ENCODE results near the gene STK11. TPM values are rescaled to one million over a fixed set of nuclear protein-coding genes. Genes with fewer than 3 reads are reported as not detected.
A peak's percentile ranks its signal among the peaks of the same experiment; 100 is the strongest.

The STK11 gene, protein sequence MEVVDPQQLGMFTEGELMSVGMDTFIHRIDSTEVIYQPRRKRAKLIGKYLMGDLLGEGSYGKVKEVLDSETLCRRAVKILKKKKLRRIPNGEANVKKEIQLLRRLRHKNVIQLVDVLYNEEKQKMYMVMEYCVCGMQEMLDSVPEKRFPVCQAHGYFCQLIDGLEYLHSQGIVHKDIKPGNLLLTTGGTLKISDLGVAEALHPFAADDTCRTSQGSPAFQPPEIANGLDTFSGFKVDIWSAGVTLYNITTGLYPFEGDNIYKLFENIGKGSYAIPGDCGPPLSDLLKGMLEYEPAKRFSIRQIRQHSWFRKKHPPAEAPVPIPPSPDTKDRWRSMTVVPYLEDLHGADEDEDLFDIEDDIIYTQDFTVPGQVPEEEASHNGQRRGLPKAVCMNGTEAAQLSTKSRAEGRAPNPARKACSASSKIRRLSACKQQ
- 49.7 TPM for total RNA-seq
- long read RNA-seq, transcript STK11-201 (10 exons, 2,611 nt): major isoform, 148 of 187 reads
- long read RNA-seq, partial matches to known transcripts: 14 of 187 reads
- long read RNA-seq, other reads (novel, unspliced or antisense): 25 of 187 reads

DNA sequence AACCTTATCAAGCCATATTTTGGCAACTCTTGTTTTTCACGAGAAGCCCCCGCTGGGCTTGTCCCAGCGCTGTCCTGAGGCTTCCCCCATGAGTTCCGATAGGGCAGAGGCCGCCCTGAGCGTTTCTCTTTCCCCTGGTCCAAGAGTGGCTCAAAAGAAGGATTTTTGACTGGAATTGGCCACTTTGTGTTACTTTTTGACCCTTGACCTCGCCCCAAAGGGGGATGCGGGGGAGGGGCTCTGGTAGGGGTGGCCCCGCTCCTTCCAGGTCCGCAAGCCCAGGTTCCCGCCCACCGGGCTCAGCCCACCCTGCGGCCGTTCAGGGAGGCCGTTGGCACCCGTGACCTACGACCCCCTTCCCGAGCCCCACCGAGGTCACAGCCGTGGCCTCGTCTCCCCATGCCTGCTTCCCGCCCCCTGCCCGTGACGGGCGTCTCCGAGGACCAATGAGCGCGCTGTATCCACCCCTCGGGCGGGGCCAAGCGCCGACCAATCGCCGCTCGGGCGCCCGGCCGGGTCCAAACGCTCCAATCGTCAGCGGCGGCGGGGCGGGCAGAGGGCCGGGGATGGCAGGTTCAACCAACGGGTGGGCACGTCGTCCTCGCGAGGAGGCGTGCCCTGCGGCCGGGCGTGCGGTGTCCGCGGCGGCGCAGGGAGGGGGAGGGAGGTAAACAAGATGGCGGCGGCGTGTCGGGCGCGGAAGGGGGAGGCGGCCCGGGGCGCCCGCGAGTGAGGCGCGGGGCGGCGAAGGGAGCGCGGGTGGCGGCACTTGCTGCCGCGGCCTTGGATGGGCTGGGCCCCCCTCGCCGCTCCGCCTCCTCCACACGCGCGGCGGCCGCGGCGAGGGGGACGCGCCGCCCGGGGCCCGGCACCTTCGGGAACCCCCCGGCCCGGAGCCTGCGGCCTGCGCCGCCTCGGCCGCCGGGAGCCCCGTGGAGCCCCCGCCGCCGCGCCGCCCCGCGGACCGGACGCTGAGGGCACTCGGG is at the start of gene STK11:
TSS of gene STK11 (plus strand) at position 665 of the 986 bp plus-strand sequence. CDS start 1,136 bp downstream, outside the sequence.
- intact Hi-C loops (cut with DNase I): no loop called here
- DNase-seq (ENCODE audit: low spot score): peak; percentile 100

- DNase-seq (ENCODE audit: low spot score): no peak
- intact Hi-C loops (cut with DNase I): no loop called here
These were observed 49.2 kb upstream of the STK11 start for GRCh38 chr19:1156305-1156801.

DNA sequence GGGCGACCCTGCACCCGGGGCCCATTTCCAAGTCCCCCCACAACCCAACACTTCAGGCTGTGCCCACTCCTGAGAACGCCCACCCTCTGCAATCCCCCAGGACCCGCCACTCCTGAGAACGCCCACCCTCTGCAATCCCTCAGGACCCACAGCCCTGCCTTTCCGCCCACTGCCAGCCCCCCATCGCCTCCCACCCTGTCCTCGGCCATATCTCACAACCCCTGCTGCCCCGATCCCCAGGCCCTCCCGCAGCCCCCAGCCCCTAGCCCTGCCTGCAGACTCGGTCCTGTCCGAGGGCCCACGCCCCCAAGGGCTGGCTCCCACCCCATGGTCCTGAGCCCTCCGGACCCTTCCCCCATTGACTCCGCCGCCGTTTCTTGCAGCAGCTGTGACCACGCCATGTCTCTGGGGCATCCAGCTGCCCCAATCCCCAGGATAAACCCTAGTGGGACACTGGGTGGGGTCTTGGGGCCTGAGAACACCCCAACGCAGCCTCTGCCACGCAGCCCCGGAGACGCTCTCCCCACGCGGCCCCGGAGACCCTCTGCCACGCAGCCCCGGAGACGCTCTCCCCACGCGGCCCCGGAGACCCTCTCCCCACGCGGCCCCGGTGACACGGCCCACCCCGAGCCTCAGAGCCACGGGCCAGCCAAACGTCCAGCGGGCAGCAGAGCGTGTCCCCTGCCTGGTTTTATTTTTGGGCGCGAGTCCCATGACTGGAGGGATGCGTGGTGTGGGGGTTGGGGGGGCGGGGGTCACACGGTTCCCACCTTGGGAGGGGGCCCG is 48.6 kb upstream of the STK11 start:
- intact Hi-C loops (cut with DNase I): no loop called here
- DNase-seq (ENCODE audit: low spot score): no peak

DNA sequence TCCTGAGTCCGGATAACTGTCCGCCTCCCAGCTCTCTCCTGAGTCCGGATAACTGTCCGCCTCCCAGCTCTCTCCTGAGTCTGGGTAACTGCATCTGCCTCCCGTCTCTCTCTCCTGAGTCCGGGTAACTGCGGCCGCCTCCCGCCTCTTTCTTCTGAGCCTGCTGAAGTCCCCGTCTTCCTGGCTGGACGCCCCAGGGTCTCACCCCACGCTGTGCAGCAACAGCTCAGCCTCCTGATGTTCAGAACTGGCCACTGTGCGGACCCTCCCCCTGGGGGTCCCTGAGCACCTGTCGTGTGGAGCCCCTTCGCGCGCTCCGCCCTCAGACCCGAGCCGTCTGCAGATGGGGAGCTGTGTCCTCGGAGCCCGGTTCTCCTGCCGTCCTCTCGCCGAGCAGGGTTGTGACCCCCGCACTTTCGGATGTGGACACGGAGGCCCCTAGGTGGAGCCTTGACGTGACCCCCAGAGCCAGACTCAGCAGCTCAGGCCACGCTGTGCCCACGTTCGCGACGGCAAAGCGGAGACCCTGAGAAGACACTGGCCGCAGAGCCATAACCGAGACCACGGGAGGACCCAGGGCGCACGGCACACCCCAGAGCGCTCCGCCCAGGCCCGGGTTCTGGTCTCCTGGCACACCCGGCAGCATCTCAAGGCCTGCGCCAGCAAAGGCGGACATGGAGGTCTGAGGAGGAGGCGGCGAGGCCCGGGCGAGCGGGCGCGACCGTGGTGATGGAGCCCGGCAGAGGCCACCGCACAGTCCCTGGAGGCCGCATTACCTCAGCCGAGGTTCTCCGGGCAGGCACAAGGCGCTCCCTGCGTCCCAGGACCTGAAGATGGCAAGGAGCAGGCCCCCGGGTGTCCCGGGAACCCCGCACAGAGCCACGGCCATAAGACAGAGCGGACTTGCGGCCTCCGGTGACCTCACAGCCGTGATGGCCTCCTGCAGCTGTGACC is 47.4 kb upstream of the STK11 start:
- intact Hi-C loops (cut with DNase I): no loop called here
- peak; percentile 72 for DNase-seq (ENCODE audit: low spot score)

DNA sequence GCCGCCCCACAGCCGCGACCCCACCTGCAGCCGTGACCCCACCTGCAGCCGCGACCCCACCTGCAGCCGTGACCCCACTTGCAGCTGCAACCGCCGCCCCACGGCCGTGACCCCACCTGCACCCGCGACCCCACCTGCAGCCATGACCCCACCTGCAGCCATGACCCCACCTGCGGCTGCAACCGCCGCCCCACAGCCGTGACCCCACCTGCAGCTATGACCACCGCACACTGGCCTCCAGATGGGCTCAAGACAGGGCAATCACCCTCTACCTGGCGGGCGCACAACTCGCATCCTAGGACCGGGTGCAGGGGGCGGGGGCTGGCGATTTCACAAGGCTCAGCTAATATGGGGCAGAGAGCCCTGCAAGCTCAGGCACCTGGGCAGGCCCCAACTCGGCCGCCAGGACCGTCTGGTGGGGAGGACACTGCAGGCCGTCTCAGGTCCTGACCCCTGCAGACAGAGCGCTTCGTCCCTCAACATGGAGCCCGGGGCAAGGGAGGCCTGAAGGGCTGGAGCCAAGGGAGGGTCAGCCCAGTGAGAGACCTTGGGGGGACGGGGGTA is 46.6 kb upstream of the STK11 start:
- no peak for DNase-seq (ENCODE audit: low spot score)
- intact Hi-C loops (cut with DNase I): no loop called here

- DNase-seq (ENCODE audit: low spot score): no peak
- intact Hi-C loops (cut with DNase I): no loop called here
These were observed 45.5 kb upstream of the STK11 start for GRCh38 chr19:1159864-1160595.

DNA sequence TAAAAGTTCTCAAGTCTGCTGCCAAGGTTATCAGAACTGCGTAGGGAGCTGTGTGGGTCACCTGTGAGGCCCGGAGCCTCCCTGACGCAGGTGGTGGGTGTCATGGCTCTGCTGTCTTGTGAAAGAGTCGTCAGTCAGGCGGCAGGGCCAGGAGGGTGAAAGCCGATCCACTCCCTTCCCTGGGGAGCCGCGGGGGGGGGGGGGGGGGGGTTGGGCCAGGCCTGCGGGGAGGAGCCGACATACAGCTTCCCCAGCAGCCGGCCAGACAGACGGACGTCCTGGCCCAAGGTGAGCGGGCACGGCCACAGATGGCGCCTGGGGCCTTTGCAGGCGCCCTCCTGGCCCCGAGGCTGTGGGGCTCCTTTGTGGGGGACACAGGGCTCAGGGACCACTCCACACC is 43.9 kb upstream of the STK11 start:
- intact Hi-C loops (cut with DNase I): no loop called here
- DNase-seq (ENCODE audit: low spot score): no peak

DNA sequence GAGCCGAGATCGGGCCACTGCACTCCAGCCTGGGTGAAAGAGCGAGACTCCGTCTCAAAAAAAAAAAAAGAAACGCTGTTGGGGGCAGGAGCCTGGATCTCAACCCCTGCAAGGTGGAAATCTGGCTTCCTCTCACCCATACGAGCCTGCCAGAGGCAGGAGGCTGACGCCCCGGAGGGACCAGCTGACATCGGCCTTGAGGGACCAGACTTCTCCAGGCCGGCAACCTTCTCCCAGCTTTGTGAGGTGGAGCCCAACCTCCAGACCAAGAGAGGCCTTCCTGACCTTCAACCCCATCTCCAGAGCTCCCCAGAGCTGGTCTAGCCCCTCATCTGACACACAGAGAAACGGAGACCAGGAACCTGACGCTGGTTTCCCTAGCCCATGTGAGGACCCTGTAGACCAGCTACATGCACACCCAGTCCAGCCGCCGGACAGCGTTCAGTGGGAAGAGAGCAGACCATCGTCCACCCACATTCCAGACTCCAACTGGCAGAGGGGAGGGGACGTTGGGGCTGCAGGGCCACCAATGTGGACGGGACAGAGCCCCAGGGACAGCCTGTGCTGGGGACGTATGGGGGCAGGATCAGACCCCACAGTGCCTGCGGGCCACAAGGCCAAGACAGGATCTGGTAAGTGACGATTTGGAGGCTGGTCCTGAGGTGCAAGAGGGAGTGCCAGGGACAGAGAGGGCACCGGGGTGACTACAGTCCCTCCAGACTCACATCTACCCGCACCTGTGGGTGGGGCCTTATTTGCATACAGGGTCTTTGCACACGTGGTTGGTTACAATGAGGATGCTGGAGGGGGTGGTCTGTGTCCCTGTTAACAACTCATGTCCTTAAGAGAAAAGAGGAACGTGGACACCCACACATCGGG is 42.9 kb upstream of the STK11 start:
- no peak for DNase-seq (ENCODE audit: low spot score)

GRCh38 chr19:1163283-1163933 is 42.2 kb upstream of the STK11 start:
- intact Hi-C loops (cut with DNase I): no loop called here
- no peak for DNase-seq (ENCODE audit: low spot score)

More for the DNA sequence above, 42.9 kb upstream of the STK11 start:
- intact Hi-C loops (cut with DNase I): no loop called here

DNA sequence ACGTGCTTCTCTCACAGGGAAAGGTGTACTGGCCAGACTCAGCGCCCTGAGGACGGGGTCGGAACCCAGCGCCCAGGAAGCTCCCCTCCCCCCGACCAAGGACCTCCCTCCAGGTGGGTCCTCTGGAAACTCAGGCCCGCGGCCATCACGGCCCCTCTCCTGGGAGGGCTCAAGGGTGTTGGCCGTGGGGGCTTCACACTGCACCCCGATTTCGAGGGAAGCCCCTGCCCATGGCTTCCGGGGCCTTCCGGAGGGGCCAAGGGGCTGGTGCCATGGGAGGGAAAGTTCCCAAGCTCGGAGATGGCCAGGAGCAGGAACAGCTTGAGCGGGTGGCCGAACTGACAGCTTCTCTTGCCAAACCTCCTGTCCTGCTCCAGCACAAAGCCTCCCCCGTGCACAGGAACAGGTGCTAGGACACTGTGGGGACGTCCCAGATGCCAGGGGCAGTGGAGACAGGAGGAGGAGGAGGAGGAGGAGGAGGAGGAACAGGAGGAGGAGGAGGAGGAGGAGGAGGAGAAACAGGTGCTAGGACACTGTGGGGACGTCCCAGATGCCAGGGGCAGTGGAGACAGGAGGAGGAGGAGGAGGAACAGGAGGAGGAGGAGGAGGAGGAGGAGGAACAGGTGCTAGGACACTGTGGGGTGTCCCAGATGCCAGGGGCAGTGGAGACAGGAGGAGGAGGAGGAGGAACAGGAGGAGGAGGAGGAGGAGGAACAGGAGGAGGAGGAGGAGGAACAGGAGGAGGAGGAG is 41.5 kb upstream of the STK11 start:
- intact Hi-C loops (cut with DNase I): no loop called here
- no peak for DNase-seq (ENCODE audit: low spot score)

- intact Hi-C loops (cut with DNase I): no loop called here
These were observed 40.7 kb upstream of the STK11 start for GRCh38 chr19:1164684-1165531.

DNA sequence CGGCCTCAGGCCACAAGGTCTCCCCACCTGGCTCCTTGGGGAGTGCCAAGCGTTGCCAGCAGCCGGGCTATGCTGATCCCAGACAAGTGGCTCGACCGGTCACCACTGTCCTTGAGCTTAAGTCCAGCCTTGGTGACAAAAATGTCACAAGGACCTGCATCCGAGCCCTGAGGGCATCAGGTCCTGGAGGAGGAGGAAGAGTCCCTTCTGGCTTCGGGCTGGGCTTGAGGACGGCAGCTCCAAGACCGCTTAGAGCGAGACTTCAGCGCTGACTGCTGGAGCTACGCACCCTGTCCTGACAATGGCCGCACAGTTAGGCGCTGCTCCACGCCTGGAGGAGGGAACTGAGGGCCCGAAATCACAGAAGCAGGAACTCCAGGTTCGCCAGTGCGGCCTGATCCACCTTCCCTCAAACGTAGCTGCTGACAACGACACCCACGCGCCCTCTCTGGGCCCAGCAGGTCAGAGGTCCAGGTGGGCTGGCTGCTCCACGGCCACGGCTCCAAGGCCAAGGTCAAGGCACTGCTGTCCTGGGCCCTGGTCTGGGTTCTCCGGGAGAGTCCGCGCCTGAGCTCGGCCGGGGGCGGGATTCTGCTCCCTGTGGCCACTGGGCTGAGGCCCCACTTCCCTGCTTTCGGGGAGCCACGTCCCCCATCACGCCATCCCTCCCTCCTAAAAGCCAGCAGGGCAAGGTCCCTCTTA is 38.6 kb upstream of the STK11 start:
- intact Hi-C loops (cut with DNase I): no loop called here
- no peak for DNase-seq (ENCODE audit: low spot score)

More at GRCh38 chr19:1164684-1165531, 40.7 kb upstream of the STK11 start:
- no peak for DNase-seq (ENCODE audit: low spot score)

All from cardiac septum (tissue), 1 donor.